GM12891 (cell line): ENCODE data around the gene STIL.

Source experiments
- PAX5 ChIP-seq: IDR thresholded peaks from 2 replicates; pipeline ENCODE4 v1.6.1; 2011; ENCODE audit warnings: low read length, moderate library complexity, mild to moderate bottlenecking; ENCODE audit not compliant: insufficient read depth, severe bottlenecking
- POLR2A ChIP-seq: IDR thresholded peaks from 2 replicates; pipeline ENCODE4 v1.6.1; 2011; ENCODE audit warnings: low read depth, low read length, control low read depth
- POLR2AphosphoS5 ChIP-seq: IDR thresholded peaks from 2 replicates; pipeline ENCODE4 v1.6.1; 2011; ENCODE audit warnings: low read depth, low read length, control low read depth
- POU2F2 ChIP-seq: IDR thresholded peaks from 2 replicates; pipeline ENCODE4 v1.6.1; 2011; ENCODE audit warnings: low read depth, mild to moderate bottlenecking, control low read depth, low read length, moderate library complexity
- TAF1 ChIP-seq: IDR thresholded peaks from 2 replicates; pipeline ENCODE4 v1.6.1; 2011; ENCODE audit warnings: low read depth, low read length, control low read depth

DNA sequence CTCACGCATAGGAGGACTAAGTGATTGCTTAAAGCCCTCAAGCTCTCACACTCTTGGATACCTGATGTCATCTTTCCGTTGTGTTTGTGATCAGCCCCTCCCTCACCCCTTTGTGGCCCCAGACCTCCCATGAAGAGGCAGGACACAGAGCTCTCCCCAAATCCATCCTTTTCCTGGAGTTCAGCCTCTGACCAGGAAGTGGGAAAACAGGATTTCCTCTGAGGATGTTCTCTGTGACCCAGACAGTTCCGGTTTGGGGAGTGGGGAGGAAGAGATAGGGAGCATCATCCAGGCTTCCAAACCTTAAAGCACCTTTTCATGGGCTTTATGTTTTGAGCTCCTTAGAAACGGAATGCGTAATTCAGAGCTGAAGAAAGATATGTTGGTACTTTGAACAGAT lies 70.0 kb downstream of the STIL start:
- TF ChIP-seq POLR2A (no peak), PAX5 (no peak), POU2F2 (no peak), POLR2AphosphoS5 (no peak), TAF1 (no peak)
